Tibial nerve (tissue), 4 donors: ENCODE results near the gene ZFAND2A. TPM values are rescaled to one million over a fixed set of nuclear protein-coding genes. Genes with fewer than 3 reads are reported as not detected.

Source experiments
- DNase-seq, 2 donors: peaks; one replicate each; pipeline ENCODE4 v3.0.0-alpha.2; 2019; ENCODE audit warnings: low spot score in 2 of 2
- H3K27ac ChIP-seq, 4 donors: fragments of 200-600 bp; sonication (generic) in 3 of 4; one replicate each; pipeline ENCODE4 v1.5.1; 2017 to 2019; ENCODE audit warnings: mild to moderate bottlenecking in 1 of 4
- H3K27me3 ChIP-seq, 2 donors: fragments of 200-600 bp; sonication (generic) in 1 of 2; one replicate each; pipeline versions ENCODE4 v1.5.1 to v1.6.0; 2017 to 2019
- H3K36me3 ChIP-seq, 3 donors: fragments of 200-600 bp; sonication (generic); one replicate each; pipeline ENCODE4 v1.5.1; 2018 to 2019
- H3K4me1 ChIP-seq, 4 donors: fragments of 200-600 bp; sonication (generic) in 3 of 4; one replicate each; pipeline ENCODE4 v1.5.1; 2017 to 2019
- H3K4me3 ChIP-seq, 4 donors: fragments of 200-600 bp; sonication (generic) in 3 of 4; one replicate each; pipeline ENCODE4 v1.5.1; 2017 to 2019; ENCODE audit warnings: mild to moderate bottlenecking in 1 of 4, moderate library complexity in 1 of 4
- H3K9me3 ChIP-seq, 4 donors: fragments of 200-600 bp; sonication (generic) in 3 of 4; one replicate each; pipeline ENCODE4 v1.5.1; 2017 to 2019
- EP300 ChIP-seq, 2 donors: sonication (generic); formaldehyde crosslinking; IDR thresholded peaks; one replicate each; pipeline ENCODE4 v1.6.1; 2017; ENCODE audit warnings: antibody characterized with exemption in 2 of 2, mild to moderate bottlenecking in 1 of 2
- POLR2A ChIP-seq, 2 donors: fragments of 450-650 bp; IDR thresholded peaks; one replicate each; pipeline ENCODE4 v1.6.1; 2017; ENCODE audit warnings: antibody characterized with exemption in 2 of 2, mild to moderate bottlenecking in 2 of 2, moderate library complexity in 2 of 2
- WGBS, 2 donors: methylation state at CpG; one replicate each; pipeline ENCODE4 v1.1.5; 2018; 5-methylcytosine and 5-hydroxymethylcytosine counted together
- total RNA-seq, 4 donors: library from RNA; depleted of rRNA; stranded (reverse); fragments of >200 nt; gene quantifications; one replicate each; pipeline ENCODE4 v1.1.0, GENCODE V29; 2016
- TF ChIP-seq, protein P1 (sequence below), 5 experiments: fragments of 200-600 bp in 3 of 5; fragments of 450-650 bp in 2 of 5; sonication (generic) in 3 of 5; IDR thresholded peaks; one replicate each; pipeline ENCODE4 v1.5.1; 2016 to 2019; ENCODE audit warnings: antibody characterized with exemption in 5 of 5, mild to moderate bottlenecking in 3 of 5, moderate library complexity in 2 of 5

The ZFAND2A gene
- total RNA-seq, 4 donors from 2014 or later: 29.7 to 36.8 (median 33.7) TPM

DNA sequence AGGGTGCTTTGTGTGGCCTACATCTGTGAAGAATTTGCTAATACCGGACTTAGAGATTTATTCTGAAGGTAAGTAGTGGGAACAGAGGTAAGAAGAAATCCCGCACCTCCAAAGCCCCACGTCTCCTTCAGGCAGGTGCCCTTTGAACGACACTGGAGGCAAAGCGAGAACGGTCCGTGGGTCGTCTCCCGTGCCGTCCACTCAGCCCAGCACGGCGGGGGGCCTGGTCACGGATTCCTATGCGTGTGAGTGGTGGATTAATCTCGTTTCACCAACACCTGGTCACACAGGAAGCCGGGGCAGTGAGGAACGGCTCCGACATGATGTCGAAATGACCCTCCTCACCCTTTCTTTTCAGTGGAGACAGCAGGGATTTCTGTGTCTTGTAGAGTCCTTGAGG lies 21.0 kb upstream of the ZFAND2A start:
- TF ChIP-seq EP300 (IDR thresholded peaks at IDR 0.05): no peak
- TF ChIP-seq, protein P1, sequence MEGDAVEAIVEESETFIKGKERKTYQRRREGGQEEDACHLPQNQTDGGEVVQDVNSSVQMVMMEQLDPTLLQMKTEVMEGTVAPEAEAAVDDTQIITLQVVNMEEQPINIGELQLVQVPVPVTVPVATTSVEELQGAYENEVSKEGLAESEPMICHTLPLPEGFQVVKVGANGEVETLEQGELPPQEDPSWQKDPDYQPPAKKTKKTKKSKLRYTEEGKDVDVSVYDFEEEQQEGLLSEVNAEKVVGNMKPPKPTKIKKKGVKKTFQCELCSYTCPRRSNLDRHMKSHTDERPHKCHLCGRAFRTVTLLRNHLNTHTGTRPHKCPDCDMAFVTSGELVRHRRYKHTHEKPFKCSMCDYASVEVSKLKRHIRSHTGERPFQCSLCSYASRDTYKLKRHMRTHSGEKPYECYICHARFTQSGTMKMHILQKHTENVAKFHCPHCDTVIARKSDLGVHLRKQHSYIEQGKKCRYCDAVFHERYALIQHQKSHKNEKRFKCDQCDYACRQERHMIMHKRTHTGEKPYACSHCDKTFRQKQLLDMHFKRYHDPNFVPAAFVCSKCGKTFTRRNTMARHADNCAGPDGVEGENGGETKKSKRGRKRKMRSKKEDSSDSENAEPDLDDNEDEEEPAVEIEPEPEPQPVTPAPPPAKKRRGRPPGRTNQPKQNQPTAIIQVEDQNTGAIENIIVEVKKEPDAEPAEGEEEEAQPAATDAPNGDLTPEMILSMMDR (IDR thresholded peaks at IDR 0.05): no peak
- TF ChIP-seq POLR2A (IDR thresholded peaks at IDR 0.05): no peak
- Histone ChIP-seq H3K36me3 (no peaks in the 10 kb centered on the region), H3K9me3 (no peaks in the 10 kb centered on the region), H3K4me1 (peaks cover 0 to 11% (median 7%) of the 10 kb centered on the region in 4 donors), H3K4me3 (no peak overlapping the region), H3K27me3 (peaks cover 0 to 46% of the 10 kb centered on the region in 2 donors), H3K27ac (no peak overlapping the region)
- DNase-seq: no peak
- 74 to 78% methylated on average over 19 of the region's 19 CpGs for WGBS, 2 donors

DNA sequence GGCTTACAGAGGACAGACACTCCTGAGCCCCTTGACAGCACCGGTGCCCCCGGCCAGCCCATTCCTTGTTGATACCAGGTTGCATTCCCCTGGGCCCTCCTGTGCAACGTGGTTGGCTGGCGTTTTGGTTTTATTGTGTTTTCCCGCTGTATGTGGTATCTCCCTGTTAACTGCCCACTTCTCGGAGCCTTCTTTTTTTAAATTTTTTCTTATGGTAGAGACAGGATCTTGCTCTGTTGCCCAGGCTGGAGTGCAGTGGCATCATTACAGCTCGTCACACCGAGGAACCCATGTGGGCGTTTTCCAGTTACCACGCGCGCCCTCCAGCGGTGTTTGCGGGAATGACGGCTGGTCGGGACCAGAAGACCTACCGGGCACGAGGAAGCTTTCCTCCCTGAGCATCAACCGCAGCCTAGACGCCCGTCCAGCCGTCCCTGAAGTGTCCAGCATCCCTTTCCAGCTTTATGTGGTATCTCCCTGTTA lies 16.9 kb upstream of the ZFAND2A start:
- no peak overlapping the region for H3K4me3 ChIP-seq
- WGBS, 2 donors: 43 to 46% methylated on average over 22 of the region's 22 CpGs
- TF ChIP-seq, protein P1 (IDR thresholded peaks at IDR 0.05): peak in 4 of 5 experiments; percentile 14 to 51 (median 39)
- TF ChIP-seq EP300 (IDR thresholded peaks at IDR 0.05) (no peak), POLR2A (IDR thresholded peaks at IDR 0.05) (no peak)
- peaks cover 0 to 14% of the 10 kb centered on the region in 2 donors for H3K27me3 ChIP-seq
- H3K9me3 ChIP-seq: no peaks in the 10 kb centered on the region
- no peaks in the 10 kb centered on the region for H3K36me3 ChIP-seq
- no peak overlapping the region for H3K27ac ChIP-seq
- peak; percentile 52 to 61 for DNase-seq
- peaks cover 0 to 16% (median 7%) of the 10 kb centered on the region in 4 donors for H3K4me1 ChIP-seq

DNA sequence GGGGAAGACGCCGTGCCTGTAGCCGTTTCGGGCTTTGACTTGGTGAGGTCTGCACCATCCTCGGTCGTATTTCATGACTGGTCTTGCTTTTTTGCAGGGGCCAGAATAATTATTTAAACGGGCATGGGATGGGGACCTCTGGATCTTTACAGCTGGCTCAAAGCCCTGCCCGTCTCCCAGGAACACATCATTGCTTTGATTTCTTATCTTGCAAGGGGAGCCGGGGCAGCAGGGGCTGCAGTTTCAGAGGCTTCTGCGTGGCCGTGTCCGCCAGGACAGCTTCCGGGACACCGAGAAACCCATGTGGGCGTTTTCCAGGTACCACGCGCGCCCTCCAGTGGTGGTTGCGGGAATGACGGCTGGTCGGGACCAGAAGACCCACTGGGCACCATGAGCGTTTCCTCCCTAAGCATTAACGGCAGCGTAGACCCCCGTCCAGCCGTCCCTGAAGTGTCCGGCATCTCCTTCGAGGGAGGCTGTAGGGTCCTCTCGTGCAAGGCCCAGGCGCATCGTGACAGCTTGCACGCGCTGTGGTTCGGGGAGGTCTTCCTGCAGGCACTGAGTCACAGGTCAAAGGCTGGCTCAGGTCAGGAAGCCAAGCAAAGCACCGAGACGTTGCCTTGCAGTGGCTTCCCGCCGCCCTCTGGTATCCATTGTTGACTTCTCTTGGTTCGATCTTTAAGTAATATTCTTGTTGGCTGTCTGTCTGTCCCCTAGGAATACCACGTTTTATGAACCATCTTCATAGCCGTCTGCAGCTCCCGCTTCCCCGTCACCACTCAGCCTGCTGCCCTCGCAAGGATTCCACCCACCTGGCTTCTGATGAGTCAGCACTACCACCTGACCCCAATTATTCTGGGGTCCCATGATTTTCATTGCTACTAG lies 16.2 kb upstream of the ZFAND2A start:
- WGBS, 2 donors: 22 to 25% methylated on average over 35 to 43 of the region's 44 CpGs
- no peaks in the 10 kb centered on the region for H3K36me3 ChIP-seq
- no peak overlapping the region for H3K27ac ChIP-seq
- TF ChIP-seq, protein P1 (IDR thresholded peaks at IDR 0.05): peak; percentile 86 to 95 (median 89)
- TF ChIP-seq EP300 (IDR thresholded peaks at IDR 0.05): no peak
- no peaks in the 10 kb centered on the region for H3K9me3 ChIP-seq
- peaks cover 0 to 8% of the 10 kb centered on the region in 2 donors for H3K27me3 ChIP-seq
- H3K4me3 ChIP-seq: peak overlapping the region in 1 of 4 donors; percentile 29
- peak; percentile 67 to 87 for DNase-seq
- peaks cover 0 to 16% (median 7%) of the 10 kb centered on the region in 4 donors for H3K4me1 ChIP-seq

DNA sequence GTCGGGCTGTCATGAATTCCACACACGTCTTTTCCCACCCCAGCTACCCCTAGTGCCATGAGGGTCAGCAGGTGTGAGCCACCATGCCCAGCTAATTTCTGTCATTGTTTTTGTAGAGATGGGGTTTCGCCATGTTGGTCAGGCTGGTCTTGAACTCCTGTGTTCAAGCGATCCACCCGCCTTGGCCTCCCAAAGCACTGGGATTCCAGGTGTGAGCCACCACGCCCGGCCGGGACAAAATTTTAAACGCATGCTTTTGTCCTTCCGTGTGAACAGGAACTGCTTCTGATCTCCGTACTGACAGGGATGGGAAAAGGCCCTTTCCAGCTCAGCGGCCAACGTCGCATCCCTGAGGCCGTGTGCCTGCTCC lies 15.6 kb upstream of the ZFAND2A start:
- peaks cover 0 to 16% (median 7%) of the 10 kb centered on the region in 4 donors for H3K4me1 ChIP-seq
- H3K36me3 ChIP-seq: no peaks in the 10 kb centered on the region
- H3K27me3 ChIP-seq: peaks cover 0 to 2% of the 10 kb centered on the region in 2 donors
- peak overlapping the region in 1 of 4 donors; percentile 29 for H3K4me3 ChIP-seq
- H3K9me3 ChIP-seq: no peaks in the 10 kb centered on the region
- DNase-seq: no peak
- TF ChIP-seq POLR2A (IDR thresholded peaks at IDR 0.05) (no peak), EP300 (IDR thresholded peaks at IDR 0.05) (no peak)
- TF ChIP-seq, protein P1 (IDR thresholded peaks at IDR 0.05): no peak
- no peak overlapping the region for H3K27ac ChIP-seq
- 84 to 93% methylated on average over 15 of the region's 15 CpGs for WGBS, 2 donors
